HG03064 (cell line): ENCODE results near the gene BTBD6.
"Not testable (repeated sequence)": the region's sequence is repeated elsewhere in the genome, so short reads cannot be mapped to it uniquely, and the experiment has no call there.

Experiments used
- ATAC-seq: cut with Tn5 transposase; IDR thresholded peaks from one replicate; pipeline ENCODE4 v1.9.1; 2021; ENCODE audit warnings: low read depth; ENCODE audit not compliant: unreplicated experiment

BTBD6 gene

GRCh38 chr14:105290621-105291346 lies 42.5 kb downstream of the BTBD6 start:
- ATAC-seq = no peak

GRCh38 chr14:105292826-105293711 lies 44.7 kb downstream of the BTBD6 start:
- no peak for ATAC-seq

- ATAC-seq = no peak
Observed at GRCh38 chr14:105294142-105294597, 45.8 kb downstream of the BTBD6 start.

GRCh38 chr14:105297311-105297710 lies 49.0 kb downstream of the BTBD6 start:
- not testable (repeated sequence) for ATAC-seq

GRCh38 chr14:105299654-105300541 lies 51.6 kb downstream of the BTBD6 start:
- ATAC-seq = peak; percentile 16
